ENCODE measurements around the gene DEFB108B. TPM values are rescaled to one million over a fixed set of nuclear protein-coding genes. Genes with fewer than 3 reads are reported as not detected.
A peak's percentile ranks its signal among the peaks of the same experiment; 100 is the strongest.
"Not testable (repeated sequence)": the region's sequence is repeated elsewhere in the genome, so short reads cannot be mapped to it uniquely, and the experiment has no call there.

DEFB108B gene
- total RNA-seq, 1 donor from 2014 or later = not detected

DNA sequence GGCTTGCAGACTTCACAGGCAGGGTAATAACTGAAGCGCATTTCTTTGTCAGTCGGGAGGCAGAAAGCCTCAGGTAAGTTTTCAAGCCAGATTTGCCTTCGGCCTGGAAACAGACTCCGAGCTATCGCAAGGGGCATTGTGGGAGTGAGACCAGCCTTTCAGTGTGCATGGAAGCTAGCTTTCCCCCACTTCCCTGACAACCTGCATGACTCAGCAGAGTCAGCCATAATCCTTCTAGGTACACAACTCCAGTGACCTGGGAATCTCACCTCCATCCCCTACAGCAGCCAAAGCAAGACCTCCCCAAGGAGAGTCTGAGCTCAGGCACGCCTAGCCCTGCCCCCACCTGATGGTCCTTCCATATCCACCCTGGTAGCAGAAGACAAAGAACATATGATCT lies 9.7 kb downstream of the DEFB108B start:
- peak; percentile 2 for DNase-seq (ENCODE audit: low read depth)
- not testable (repeated sequence) for FAIRE-seq; H3K36me3 ChIP-seq (ENCODE audit: control insufficient read depth, insufficient read depth, low read length); H3K4me3 ChIP-seq (ENCODE audit: low read depth, low read length); H3K27me3 ChIP-seq (ENCODE audit: control insufficient read depth, insufficient read depth, low read length)

DNA sequence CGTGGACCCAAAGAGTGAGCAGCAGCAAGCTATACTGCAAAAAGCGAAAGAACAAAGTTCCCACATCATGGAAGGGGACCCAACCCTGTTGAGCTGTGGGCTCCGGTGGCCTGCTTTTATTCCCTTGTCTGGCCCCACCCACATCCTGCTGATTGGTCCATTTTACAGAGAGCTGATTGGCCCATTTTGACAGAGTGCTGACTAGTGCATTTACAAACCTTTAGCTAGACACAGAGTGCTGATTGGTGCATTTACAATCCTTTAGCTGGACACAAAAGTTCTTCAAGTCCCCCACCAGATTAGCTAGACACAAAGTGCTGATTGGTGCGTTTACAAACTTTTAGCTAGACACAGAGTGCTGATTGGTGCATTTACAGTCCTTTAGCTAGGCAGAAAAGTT lies 10.4 kb downstream of the DEFB108B start:
- DNase-seq (ENCODE audit: low read depth); FAIRE-seq; H3K27me3 ChIP-seq (ENCODE audit: control insufficient read depth, insufficient read depth, low read length); H3K36me3 ChIP-seq (ENCODE audit: control insufficient read depth, insufficient read depth, low read length); H3K4me3 ChIP-seq (ENCODE audit: low read depth, low read length): not testable (repeated sequence)

DNA sequence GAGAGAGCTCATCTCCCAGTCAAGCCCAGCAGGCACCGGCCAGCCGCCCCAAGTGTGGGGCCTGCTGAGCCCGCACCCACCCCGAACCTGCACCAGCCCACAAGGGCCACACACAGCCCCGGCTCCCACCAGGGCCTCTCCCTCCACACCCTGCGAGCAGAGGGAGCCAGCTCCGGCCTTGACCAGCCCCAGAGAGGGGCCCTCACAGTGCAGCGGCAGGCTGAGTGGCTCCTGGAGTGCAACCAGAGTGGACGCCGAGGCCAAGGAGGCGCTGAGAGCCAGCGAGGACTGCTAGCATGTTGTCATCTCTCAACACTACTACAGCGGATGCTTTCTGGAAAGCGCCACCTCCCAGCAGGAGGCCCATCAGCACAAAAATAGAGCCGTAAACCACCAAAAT lies 10.9 kb downstream of the DEFB108B start:
- FAIRE-seq = no peak
- no peaks in the 10 kb centered on the region for H3K36me3 ChIP-seq (ENCODE audit: control insufficient read depth, insufficient read depth, low read length)
- no peak for DNase-seq (ENCODE audit: low read depth)
- TF ChIP-seq, protein P1, sequence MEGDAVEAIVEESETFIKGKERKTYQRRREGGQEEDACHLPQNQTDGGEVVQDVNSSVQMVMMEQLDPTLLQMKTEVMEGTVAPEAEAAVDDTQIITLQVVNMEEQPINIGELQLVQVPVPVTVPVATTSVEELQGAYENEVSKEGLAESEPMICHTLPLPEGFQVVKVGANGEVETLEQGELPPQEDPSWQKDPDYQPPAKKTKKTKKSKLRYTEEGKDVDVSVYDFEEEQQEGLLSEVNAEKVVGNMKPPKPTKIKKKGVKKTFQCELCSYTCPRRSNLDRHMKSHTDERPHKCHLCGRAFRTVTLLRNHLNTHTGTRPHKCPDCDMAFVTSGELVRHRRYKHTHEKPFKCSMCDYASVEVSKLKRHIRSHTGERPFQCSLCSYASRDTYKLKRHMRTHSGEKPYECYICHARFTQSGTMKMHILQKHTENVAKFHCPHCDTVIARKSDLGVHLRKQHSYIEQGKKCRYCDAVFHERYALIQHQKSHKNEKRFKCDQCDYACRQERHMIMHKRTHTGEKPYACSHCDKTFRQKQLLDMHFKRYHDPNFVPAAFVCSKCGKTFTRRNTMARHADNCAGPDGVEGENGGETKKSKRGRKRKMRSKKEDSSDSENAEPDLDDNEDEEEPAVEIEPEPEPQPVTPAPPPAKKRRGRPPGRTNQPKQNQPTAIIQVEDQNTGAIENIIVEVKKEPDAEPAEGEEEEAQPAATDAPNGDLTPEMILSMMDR (IDR thresholded peaks at IDR 0.05; ENCODE audit: insufficient read depth, low read length, severe bottlenecking) = no peak
- no peak overlapping the region for H3K4me3 ChIP-seq (ENCODE audit: low read depth, low read length)
- H3K27me3 ChIP-seq (ENCODE audit: control insufficient read depth, insufficient read depth, low read length) = no peaks in the 10 kb centered on the region

DNA sequence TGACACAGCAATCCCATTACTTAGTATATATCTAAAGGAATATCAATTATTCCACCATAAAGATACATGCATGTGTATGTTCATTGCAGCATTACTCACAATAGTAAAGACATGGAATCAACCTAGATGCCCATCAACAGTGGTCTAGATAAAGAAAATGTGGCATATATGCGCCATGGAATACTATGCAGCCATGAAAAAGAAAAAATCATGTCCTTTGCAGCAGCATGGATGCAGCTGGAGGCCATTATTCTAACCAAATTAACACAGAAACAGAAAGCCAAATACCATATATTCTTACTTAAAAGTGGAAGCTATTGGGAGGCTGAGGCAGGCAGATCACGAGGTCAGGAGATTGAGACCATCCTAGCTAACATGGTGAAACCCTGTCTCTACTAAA lies 20.9 kb downstream of the DEFB108B start:
- not testable (repeated sequence) for H3K4me3 ChIP-seq (ENCODE audit: low read depth, low read length); H3K27me3 ChIP-seq (ENCODE audit: control insufficient read depth, insufficient read depth, low read length); H3K36me3 ChIP-seq (ENCODE audit: control insufficient read depth, insufficient read depth, low read length); FAIRE-seq; DNase-seq (ENCODE audit: low read depth)

DNA sequence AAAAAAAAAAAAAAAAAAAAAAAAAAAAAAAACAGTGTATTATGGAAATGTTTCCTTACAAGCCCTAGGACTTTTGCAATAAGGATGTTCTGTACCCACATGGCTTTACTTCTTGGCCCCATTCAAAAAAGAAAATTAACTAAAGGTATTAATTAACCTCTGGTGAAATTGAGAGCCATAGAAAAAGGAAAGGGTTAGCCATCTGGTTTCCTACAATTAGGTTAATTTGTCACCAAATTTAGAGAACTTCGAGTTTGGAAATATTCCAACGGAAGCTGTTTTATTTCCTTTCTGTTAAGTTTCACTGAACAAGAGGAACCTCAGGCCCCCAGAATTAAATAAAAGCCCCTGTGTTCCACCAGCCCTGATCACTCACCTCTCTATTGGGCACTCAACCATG lies 22.9 kb downstream of the DEFB108B start:
- DNase-seq (ENCODE audit: low read depth); H3K4me3 ChIP-seq (ENCODE audit: low read depth, low read length); FAIRE-seq; H3K27me3 ChIP-seq (ENCODE audit: control insufficient read depth, insufficient read depth, low read length); H3K36me3 ChIP-seq (ENCODE audit: control insufficient read depth, insufficient read depth, low read length): not testable (repeated sequence)

DNA sequence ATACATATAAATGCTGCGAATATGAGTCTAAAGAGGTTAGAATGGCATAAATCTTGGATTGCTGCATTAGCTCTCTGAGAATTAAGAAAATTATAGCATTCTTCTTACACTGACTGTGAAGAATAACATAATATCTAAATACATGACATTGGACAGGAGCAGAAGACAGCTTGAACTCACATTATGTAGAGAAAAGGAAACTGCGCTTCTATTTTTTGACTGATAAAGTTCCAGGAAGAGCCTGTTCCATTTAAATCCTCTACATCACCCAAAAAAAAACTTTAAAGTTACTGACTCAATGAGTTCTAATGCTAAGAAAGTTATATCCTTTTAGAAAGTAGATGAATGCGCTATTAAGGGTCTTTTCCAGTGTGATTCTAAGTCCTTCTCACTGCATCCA lies 27.8 kb downstream of the DEFB108B start:
- H3K27me3 ChIP-seq (ENCODE audit: control insufficient read depth, insufficient read depth, low read length); H3K36me3 ChIP-seq (ENCODE audit: control insufficient read depth, insufficient read depth, low read length); DNase-seq (ENCODE audit: low read depth); FAIRE-seq; H3K4me3 ChIP-seq (ENCODE audit: low read depth, low read length): not testable (repeated sequence)

DNA sequence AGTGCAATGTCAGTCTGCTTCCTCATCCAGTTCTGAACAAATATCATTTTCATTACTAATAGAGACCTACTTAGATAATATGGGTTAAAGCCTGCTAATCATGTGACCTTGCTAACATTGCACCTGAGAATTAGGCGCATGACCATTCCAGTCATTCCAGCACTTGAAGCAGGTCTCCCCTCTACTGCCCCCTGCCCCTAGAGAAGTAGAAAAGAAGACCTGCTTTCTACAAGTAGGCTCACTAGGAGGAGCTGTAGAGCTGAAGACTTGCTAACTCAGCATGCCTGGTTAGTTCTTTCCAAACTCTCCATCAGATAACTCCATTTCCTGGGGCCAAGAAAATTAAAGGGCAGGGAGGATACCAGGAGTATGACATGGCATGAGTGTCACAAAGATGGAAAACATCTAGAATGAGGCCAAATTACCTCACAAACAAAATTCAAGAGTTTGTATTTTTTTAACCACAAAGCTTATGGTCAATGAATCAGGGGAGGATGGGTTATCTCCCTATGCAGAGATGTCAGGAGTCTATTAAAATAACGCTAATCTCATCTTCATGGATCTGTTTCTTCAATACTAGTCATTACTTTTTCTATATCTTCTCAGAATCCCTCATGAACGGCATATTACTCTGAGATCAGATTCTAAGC lies 31.1 kb downstream of the DEFB108B start:
- not testable (repeated sequence) for H3K4me3 ChIP-seq (ENCODE audit: low read depth, low read length); H3K27me3 ChIP-seq (ENCODE audit: control insufficient read depth, insufficient read depth, low read length); H3K36me3 ChIP-seq (ENCODE audit: control insufficient read depth, insufficient read depth, low read length); FAIRE-seq
- TF ChIP-seq, protein P1 (IDR thresholded peaks at IDR 0.05; ENCODE audit: insufficient read depth, low read length, severe bottlenecking) = peak; percentile 52
- peak; percentile 74 for DNase-seq (ENCODE audit: low read depth)

DNA sequence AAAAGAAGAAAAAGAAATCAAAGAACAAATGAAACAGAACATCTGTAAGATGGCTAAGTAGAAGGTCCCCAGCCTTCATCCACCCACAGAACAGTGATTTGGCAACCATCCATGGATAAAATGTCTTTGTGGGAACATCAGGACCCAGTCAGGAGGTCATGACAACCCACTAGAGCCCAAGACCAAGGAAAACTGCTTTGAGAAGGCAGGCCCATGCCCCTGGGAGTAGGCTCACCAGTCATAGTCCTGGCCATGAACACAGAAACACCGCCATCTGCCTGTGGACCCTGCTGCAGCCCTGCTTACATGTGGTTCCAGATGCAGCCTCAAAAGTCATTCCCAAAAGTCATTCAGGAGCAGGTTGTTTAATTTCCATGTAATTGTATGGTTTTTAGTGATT lies 34.2 kb downstream of the DEFB108B start:
- not testable (repeated sequence) for H3K27me3 ChIP-seq (ENCODE audit: control insufficient read depth, insufficient read depth, low read length); H3K4me3 ChIP-seq (ENCODE audit: low read depth, low read length); FAIRE-seq; DNase-seq (ENCODE audit: low read depth); H3K36me3 ChIP-seq (ENCODE audit: control insufficient read depth, insufficient read depth, low read length)

DNA sequence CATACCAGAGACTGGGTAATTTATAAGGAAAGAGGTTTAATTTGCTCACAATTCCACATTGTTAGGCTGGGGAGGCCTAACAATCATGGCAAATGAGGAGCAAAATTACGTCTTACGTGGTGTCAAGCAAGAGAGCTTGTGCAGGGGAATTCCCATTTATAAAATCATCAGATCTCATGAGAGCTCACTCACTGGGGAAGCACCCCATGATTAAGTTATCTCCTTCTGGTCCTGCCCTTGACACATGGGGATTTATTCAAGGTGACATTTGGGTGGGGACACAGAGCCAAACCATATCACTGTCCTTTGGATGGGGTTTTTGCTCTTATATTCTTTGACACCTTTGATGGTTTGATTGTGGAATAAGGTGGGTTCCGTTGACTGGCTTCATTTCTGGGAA lies 36.9 kb downstream of the DEFB108B start:
- not testable (repeated sequence) for DNase-seq (ENCODE audit: low read depth); H3K36me3 ChIP-seq (ENCODE audit: control insufficient read depth, insufficient read depth, low read length); H3K27me3 ChIP-seq (ENCODE audit: control insufficient read depth, insufficient read depth, low read length); H3K4me3 ChIP-seq (ENCODE audit: low read depth, low read length); FAIRE-seq

DNA sequence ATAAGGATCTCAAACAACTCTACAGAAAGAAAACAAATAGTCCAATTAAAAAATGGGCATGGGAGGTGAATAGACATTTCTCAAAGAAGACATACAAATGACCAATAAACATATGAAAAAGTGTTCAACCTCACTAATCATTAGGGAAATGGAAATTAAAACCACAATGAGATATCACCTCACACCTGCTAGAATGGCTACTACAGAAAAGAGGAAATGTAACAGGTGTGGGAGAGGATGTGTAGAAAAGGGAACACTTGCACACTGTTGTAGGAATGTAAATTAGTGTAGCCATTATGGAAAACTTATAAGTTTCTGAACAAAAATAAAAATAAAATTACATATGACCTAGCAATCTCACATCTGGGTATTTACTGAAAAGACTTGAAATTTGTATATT lies 37.7 kb downstream of the DEFB108B start:
- not testable (repeated sequence) for H3K27me3 ChIP-seq (ENCODE audit: control insufficient read depth, insufficient read depth, low read length); H3K36me3 ChIP-seq (ENCODE audit: control insufficient read depth, insufficient read depth, low read length); H3K4me3 ChIP-seq (ENCODE audit: low read depth, low read length); DNase-seq (ENCODE audit: low read depth); FAIRE-seq

DNA sequence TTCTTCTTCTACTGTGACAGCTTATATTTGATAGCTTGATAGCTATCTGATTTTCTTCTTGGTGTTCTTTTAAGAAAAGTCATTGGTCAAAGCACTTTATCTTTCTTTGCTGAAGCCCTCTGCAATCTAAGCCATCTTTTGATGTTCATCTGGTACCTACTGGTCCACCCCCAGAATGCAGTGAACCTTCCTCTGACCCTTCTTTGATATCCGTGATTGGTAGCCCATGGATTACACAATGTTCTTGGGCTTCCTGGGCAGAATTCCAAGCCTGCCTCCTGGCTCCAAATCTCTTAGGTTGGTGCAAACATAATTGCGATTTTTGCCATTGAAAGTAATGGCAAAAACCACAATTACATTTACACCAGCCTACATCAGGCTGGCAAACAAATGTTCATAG lies 43.3 kb downstream of the DEFB108B start:
- not testable (repeated sequence) for H3K36me3 ChIP-seq (ENCODE audit: control insufficient read depth, insufficient read depth, low read length); DNase-seq (ENCODE audit: low read depth); H3K4me3 ChIP-seq (ENCODE audit: low read depth, low read length); H3K27me3 ChIP-seq (ENCODE audit: control insufficient read depth, insufficient read depth, low read length); FAIRE-seq

DNA sequence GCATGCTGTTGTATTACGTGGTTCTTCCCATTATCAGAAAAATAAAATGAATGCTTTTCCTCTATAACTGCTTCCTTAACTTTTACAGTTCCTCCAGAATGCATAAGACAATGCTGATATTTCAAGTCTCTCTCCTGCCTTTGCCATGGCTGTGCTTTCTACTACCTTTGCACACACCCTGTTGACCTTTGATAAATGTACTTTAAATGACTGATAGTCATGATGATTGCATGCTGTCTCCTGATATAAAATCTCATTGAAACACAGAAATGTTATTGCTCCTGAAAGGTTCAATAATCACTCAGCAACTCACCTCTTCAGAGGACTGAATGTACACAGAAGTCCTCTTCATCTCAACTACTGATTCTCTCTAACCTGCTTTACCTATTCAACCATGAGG lies 45.1 kb downstream of the DEFB108B start, which contains the start of gene DEFB131B:
DEFB131B (plus strand) TSS at position 395 of the 400 bp plus-strand sequence; CDS start at position 395, 0 bp downstream.
- DNase-seq (ENCODE audit: low read depth); H3K4me3 ChIP-seq (ENCODE audit: low read depth, low read length); FAIRE-seq; H3K27me3 ChIP-seq (ENCODE audit: control insufficient read depth, insufficient read depth, low read length); H3K36me3 ChIP-seq (ENCODE audit: control insufficient read depth, insufficient read depth, low read length): not testable (repeated sequence)

DNA sequence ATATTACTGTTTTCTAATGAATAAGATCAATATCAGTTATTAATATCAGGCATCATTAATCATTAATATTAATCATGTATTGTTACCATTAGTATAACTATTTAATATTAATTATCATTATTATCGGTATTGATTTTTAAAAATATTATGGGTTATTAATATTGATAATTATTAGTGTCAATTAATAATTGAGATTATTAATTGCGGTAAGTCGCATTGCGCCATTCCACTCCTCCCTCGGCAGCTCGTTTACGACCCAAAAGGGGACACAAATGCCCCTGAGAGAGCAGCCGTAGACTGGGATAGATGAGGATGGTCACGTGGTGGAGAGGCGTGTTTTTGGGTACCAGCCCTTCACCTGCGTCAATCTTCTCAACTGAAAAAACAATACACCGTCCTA lies 52.8 kb downstream of the DEFB108B start:
- H3K36me3 ChIP-seq (ENCODE audit: control insufficient read depth, insufficient read depth, low read length); DNase-seq (ENCODE audit: low read depth); FAIRE-seq; H3K27me3 ChIP-seq (ENCODE audit: control insufficient read depth, insufficient read depth, low read length); H3K4me3 ChIP-seq (ENCODE audit: low read depth, low read length): not testable (repeated sequence)
